Activated CD4-positive, alpha-beta T cell treated with anti-CD3 and anti-CD28 coated beads, Interleukin-2, Interleukin-6, amounts not matched to agents 100 ng/mL and 50 ng/mL, durations not matched to agents 16 hours and 8 hours (primary cell): Measurements from ENCODE around the gene CAMSAP1.

Experiments used
- DNase-seq: peaks from one replicate; pipeline ENCODE4 v3.0.0-alpha.2; 2020

CAMSAP1 gene

GRCh38 chr9:135827866-135828580 lies 79.3 kb downstream of the CAMSAP1 start:
- DNase-seq = no peak

GRCh38 chr9:135827301-135827700 lies 80.0 kb downstream of the CAMSAP1 start:
- no peak for DNase-seq

DNA sequence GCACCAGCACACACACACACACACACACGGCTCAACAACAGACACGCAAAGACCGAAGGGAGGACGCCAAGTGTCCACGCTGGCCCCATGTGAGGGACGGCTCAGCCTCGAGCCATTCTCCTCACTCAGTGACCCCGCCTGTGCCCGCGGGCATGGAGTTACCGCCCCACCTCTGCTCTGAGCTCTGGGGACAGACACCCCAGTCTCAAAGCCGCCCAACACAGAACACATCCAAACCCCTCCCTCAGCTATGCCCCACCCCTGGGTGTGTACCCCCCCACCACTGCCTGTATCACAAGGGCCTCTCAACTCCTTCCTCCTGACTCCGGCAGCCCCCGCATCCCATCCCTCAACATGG lies 81.2 kb downstream of the CAMSAP1 start:
- DNase-seq = no peak

DNA sequence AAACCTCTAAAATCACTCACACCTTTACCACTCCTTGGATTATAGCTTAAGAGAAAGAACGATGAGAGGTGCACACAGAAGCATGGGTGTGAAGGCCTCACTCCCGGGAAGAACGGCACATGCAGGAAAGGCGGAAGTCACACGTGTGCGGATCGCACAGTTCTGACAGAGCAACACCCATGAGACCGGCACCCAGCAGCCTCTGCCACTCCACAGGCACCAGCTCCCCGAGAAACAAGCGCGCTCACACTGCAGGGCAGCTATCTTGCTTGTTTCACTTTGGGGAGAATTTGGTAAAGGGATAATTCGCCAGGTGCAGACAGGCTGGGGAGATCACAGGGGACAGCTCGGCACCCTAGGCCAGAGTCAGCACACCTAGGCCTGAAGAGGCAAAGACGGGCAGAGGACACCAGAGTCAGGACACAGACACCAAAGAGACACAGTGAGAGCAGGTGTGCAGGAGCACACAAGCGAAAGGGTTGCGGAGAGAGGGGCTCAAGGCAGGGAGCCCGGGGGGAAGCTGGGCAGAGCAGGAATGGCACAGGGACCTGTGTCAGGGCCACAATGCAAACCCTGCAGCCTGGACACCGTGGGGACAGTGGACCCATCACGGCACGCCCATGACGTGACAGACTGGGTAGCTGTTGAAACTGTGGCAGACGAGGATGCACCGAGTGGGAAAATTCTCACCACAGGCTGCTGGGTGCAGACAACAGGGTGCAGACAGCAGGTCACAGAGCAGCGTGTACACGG lies 81.7 kb downstream of the CAMSAP1 start:
- DNase-seq = no peak

GRCh38 chr9:135823036-135823435 lies 84.3 kb downstream of the CAMSAP1 start:
- no peak for DNase-seq

DNA sequence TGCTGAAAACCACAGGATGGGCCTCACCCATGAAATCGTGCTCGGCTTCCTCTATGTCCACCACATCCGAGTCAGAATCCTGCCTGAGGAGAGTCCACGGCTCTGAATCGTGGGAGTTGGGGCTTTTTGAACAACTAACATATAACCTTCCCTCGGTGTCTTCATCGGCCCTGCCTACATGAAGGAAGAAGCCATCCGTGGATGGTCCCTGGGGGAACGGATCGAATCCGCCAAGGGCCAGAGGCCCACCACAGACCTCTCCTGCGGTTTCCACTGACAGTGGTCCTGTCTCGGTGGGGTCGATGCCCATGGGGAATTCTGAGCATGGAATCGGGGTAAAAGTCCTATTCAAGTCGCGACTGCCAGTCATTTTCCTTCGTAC lies 85.0 kb downstream of the CAMSAP1 start:
- DNase-seq = no peak

DNA sequence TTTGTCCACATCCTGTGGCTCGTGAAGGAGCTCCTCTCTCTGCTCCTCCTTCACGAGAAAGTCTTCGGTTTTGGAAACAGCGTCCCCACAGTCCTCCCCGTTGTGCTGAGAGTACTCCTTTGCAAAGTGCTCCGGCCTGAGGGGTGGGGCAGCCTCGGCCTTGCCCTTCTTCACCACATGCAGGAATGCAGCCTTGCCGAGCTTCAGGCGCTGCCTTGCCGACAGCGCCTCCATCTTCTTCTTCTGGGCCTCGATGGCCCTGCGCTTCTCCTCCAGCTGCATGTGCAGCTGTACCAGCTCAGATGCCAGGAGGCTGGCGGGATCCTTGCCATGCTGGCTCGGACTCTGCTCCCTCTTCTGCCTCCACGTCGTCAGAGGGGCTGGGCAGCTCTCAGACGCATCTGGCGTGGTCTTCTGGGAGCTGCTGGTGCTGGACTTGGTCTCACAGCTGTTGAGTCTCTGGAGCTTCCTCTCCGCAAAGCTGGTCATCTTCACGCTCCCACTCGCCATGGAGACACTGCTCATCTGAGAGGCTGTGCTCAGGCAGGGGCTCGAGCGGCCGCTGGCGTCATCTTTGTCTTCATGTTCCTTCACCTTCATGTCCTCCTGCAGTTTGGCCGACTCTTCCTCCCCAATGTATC lies 85.5 kb downstream of the CAMSAP1 start:
- no peak for DNase-seq

DNA sequence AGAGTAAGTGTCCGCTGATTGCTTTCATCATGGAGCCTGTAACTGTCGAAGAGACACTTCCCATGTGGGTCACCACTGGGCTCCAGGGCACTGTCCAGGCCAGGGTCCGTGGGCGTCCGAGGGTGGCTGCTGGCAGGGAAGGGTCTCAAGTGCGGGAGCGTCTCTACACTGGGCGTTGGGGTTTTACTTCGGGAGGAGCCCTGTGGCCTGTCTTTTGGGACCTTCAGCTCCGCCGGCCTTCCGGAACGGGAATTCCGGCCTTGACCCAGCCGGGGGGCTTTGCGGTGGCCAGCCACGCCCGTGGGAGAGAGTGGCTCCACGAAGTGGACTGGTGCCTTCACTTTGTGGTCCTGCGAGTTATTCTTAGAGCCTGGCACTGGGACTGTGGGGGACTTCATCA lies 86.2 kb downstream of the CAMSAP1 start:
- no peak for DNase-seq

GRCh38 chr9:135820661-135821060 lies 86.7 kb downstream of the CAMSAP1 start:
- DNase-seq = no peak

DNA sequence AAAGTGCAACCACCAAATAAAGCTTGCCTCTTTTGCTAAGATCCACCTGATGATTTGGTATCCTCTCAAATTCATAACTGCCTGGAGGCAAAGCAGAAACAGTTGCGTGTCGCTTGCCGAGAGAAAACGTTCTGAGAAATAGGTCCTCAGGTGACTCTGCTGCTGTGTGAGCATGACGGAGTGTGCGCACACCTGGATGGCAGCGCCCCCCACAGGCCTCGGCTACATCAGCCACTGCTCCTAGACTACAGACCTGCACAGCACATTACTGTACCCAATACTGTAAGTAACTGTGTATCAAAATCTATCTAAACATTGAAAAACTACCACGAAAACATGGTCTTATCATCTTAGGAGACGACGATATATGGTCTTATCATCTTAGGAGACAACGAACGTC lies 87.4 kb downstream of the CAMSAP1 start:
- DNase-seq = no peak

- DNase-seq = no peak
Observed at GRCh38 chr9:135818718-135819475, 88.4 kb downstream of the CAMSAP1 start.

DNA sequence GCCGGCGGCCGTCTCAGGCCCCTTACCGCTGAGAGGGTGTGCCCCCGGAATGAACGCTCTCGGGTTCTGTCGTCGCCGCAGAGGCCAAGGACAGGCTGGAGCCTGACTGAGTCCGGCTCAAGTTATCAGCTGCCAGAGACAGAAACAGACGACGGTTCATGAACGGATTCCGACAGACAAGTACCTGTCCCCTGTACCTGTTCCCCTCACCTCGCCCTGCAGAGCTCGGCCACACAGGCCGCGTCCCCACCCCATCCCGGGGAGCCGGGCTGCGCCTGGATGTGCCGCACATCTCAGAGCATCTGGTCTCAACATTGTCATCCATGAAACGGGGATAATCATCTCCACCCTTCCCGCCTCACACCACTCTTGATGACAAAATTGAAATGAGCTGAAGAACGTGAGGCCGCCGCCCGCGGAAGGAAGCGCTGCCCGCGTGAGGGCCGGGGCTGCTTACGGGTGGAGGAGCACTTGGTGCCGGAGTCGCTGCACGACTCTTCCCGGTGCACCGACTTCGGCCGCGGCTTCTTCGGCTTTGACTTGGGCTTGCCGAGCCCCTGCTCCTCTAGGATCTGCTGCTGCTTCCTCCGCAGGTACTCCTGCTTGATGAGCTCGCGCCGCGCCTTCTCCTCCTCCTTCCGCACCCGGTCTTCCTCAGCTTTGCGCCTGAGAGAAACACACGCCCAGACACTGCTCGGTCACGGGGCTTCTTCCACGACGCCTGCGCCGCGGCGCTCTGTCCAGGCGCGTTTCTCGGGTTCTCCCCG lies 89.2 kb downstream of the CAMSAP1 start:
- no peak for DNase-seq

GRCh38 chr9:135816651-135816970 lies 90.7 kb downstream of the CAMSAP1 start:
- no peak for DNase-seq

DNA sequence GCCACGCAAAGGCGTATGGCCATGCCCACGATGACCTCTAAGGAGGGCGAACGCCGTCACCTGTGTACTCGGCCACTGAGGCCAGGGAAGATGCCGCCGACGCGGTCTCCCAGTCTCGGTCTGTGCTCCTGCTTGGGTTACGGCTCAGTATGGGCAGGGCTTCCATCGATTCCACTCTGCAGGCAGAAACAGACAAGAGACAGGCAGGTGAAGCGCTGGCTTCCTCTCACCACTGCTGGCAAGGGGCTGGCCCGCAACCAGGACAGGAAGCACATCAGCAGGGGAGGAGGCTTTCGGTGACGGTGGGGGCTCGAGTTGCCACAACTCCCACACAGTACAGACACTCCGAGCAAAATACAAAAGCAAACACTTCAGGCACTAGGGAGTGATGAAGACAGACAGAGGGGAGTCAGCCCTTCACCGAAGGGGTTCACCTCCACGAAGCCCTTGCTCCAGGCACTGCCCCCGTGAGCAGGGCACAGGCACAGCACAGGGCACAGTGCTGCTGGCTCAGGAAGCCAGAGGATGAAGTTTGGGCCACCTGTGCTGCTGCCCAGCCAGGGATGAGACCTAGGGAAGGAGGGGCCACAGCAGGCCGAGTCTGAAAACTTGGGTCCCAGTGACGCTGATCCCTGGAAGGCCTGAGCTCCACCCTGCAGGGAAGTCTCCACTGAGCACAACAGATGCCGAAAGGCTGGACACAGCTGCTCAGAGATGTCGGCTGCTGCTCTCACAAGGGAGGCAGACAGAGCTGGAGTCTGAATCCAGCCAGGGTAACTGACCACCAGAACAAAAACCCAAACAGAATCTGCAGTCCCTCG lies 91.3 kb downstream of the CAMSAP1 start:
- no peak for DNase-seq

GRCh38 chr9:135815413-135815812 lies 91.9 kb downstream of the CAMSAP1 start:
- no peak for DNase-seq

- DNase-seq = no peak
Observed at GRCh38 chr9:135814421-135815095, 92.8 kb downstream of the CAMSAP1 start.

- DNase-seq = no peak
Observed at GRCh38 chr9:135813671-135814290, 93.6 kb downstream of the CAMSAP1 start.

GRCh38 chr9:135812961-135813360 lies 94.4 kb downstream of the CAMSAP1 start:
- DNase-seq = no peak

GRCh38 chr9:135811801-135812200 lies 95.5 kb downstream of the CAMSAP1 start:
- no peak for DNase-seq

GRCh38 chr9:135810806-135811575 lies 96.4 kb downstream of the CAMSAP1 start:
- no peak for DNase-seq
